SK-N-MC (cell line): ENCODE measurements around the gene CABP5.

Source experiments
- EZH2 ChIP-seq: fragments of 200-600 bp; sonication (generic); IDR thresholded peaks from one replicate; pipeline ENCODE4 v1.6.1; 2017; ENCODE audit warnings: antibody characterized with exemption
- FOXP2 ChIP-seq: optimal IDR thresholded peaks from 2 replicates; pipeline ENCODE3; 2011; ENCODE audit warnings: mild to moderate bottlenecking, moderate library complexity; ENCODE audit not compliant: insufficient read depth; ENCODE audit errors: extremely low read length, control extremely low read depth
- POLR2AphosphoS5 ChIP-seq: IDR thresholded peaks from 2 replicates; pipeline ENCODE4 v1.6.1; 2012; ENCODE audit warnings: mild to moderate bottlenecking, low read depth, low read length, borderline replicate concordance

- peak; percentile 21; the same call in 1 of the 2 replicates for TF ChIP-seq POLR2AphosphoS5
- TF ChIP-seq EZH2 = no peak
- TF ChIP-seq FOXP2 = no peak
Observed at GRCh38 chr19:47994209-47994802, 49.6 kb downstream of the CABP5 start, which contains the start of gene ELSPBP1.
